ENCODE results near the gene NKIRAS2.
A peak's percentile ranks its signal among the peaks of the same experiment; 100 is the strongest.

NKIRAS2 gene

GRCh38 chr17:42026857-42027589, 7.1 kb downstream of the NKIRAS2 start:
- DNase-seq (ENCODE audit: low spot score): no peak

DNA sequence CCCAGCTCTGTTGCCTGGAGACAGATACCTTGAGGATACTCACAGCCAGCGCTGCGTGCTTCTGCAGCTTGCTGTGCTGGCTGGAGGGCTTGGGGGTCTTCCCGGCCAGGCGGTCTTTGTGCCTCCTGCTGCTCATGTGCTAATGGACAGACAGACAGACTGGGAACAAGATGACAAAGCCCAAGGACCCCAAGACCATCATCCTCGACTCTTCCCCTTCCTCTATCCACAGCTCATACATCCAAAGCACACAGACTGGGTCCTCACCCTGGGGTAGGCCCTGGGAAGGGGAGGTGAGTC, 7.7 kb downstream of the NKIRAS2 start:
- no peak for DNase-seq (ENCODE audit: low spot score)

DNA sequence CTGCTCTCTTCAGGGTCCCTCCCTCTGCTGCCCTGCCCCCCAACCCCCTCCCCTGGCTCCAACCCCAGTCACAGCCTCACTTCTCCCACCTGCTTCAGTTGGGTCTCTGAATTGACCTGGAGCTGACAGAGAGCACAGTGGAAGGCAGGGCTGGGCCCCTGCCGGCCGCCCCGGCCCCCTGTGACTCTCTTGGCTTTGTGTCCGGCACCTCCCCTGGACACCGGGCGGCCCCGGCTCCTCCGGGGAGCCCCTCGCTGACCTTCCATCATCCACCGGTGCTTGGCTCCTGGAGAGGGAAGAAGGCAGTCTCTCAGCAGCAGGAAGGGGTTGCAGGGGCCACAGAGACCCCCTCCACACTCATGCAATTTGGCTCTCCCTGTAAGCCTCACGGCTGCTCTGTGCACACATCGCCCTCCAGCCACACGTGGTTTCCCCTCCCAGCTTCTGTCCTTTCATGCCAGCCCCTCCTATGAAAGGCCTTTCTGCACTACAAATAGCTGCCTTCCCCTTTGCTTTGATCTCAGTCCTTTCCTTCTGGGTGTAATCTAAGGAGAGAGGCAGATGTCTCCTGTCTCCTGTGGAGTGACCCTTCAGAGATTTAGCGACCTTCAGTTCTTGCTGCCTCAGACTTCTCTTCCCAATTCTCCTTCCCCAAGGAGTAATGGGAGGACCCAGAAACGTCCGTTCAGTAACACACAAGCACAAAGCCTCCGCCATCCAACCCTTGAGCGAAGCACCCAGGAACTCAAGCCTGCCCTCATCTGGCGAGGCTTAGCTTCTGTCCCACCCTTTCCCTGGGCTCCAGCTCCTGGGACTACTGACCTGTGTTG, 8.3 kb downstream of the NKIRAS2 start:
- DNase-seq (ENCODE audit: low spot score): no peak

GRCh38 chr17:42028791-42029127, 8.9 kb downstream of the NKIRAS2 start:
- DNase-seq (ENCODE audit: low spot score): no peak

DNA sequence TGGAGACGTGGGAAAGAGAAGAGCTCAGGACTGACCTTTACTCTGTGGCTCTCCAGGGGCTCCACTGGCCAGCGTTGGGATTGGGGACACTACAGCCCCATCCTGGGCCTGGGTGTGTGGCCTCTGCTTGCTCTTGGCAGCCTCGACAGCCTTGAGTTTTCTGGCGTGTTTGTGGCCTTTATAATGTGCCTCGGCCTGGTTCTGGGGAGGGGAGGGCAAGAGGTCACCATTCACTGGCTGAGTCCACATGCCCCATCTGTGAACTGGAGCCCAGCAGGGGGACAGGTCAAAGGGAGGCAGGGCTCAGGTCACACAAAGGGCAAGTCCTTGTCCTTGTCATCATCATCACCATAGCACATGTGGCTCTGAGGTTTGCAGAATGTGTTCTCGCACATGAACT, 11.7 kb downstream of the NKIRAS2 start:
- DNase-seq (ENCODE audit: low spot score): no peak

GRCh38 chr17:42034059-42034458, 14.2 kb downstream of the NKIRAS2 start:
- no peak for DNase-seq (ENCODE audit: low spot score)

DNA sequence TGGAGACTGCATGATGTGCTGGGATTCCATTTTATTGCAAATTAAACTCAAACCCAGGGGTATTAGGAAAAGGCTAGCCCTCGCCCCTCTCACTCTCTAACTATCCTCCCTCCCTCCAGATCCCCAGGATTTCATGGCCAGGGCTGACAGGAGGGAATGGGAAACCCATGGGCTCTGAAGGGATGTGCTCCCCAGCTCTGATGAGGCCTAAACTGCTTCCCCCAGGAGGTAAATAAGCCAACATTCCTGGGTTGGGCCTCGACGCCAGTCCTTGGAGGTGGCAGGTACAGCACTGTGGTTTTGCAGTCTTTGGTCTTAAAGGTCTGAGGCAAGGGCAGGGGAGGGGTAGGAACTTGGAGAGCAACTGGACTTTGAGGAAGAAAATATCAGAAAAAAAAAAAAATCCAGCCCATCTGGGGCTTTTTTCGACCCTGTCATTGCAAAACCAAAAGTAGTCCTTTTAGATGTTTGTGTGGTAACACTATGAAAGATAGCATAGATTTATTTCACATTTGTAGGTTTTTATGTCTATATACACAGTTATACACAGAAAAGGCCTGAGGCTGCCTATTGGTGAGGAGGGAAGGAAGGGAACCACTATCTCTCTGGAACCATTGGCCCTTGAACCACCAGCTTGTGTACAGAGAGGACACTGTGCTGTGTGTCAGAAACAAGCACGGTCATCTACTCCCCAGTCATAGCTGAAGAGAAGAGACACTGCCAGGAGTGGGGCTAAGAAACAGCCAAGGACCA, 18.5 kb downstream of the NKIRAS2 start:
- no peak for DNase-seq (ENCODE audit: low spot score)

DNA sequence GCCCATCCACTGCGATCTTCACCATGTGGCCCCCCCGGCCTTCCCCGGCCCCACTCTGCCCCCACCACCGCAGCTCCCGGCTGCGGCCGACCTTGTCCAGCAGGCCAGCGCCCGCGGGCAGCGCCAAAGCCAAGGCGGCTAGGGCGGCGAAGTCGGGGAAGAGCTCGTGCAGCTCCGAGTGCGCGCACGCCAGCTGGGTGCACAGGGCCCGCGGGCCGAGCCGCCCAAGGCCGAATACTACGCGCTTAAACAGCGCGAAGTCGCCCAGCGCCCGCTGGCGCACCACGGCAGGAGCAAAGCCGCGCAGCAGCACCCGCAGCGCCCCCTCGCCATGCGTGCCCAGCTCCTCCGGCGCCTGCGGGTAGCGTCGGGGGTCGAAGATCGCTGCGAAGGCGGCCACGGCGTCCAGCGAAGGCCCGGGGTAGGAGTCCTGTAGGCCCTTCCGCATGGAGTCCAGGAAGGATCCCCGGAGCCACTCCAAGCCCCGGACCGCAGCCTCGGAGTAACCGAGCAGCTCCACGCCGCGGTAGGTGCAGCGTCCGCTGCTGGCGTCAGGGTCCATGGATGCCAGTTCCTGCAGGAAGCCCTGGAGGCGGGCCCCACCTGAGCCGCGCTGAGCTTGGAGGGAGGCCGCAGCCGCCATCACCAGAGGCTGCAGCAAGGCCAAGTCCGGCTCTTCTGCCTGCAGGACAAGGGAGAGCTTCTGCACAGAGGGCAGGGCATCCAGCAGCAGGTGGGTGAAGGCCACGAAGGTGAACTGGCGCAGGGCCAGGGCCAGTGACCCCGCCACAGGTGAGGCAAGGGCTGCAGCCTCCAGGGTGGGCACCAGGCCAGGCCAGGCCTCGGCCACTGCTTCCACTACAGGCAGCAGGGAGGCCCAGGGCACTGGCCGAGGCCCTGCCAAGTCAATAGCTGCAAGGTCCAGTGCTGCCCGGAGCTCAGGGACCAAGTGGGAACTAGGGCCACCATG, 20.2 kb downstream of the NKIRAS2 start:
- DNase-seq (ENCODE audit: low spot score): no peak

GRCh38 chr17:42040818-42041217, 20.9 kb downstream of the NKIRAS2 start:
- no peak for DNase-seq (ENCODE audit: low spot score)

- no peak for DNase-seq (ENCODE audit: low spot score)
Observed at GRCh38 chr17:42041619-42042018, 21.7 kb downstream of the NKIRAS2 start.

GRCh38 chr17:42042598-42043319, 22.9 kb downstream of the NKIRAS2 start:
- no peak for DNase-seq (ENCODE audit: low spot score)

DNA sequence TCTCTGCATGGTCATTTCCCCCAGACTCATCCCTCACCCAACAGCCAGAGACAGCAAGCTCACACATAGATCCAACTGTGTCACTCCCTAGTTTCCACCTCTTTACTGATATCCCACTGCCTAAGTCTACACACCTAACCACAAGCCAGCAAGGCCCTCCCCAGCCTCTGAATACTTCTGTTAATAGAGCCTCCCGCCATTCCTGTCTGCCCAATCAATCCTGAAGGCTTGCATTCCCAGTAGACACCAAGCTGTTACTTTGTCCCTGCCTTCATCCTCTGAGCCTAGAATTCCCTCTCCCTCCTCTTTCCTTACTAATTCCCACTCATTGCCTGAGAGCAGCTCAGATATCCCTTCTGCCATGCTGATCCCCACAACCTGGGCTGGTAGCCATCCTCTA, 25.8 kb downstream of the NKIRAS2 start:
- DNase-seq (ENCODE audit: low spot score): no peak

DNA sequence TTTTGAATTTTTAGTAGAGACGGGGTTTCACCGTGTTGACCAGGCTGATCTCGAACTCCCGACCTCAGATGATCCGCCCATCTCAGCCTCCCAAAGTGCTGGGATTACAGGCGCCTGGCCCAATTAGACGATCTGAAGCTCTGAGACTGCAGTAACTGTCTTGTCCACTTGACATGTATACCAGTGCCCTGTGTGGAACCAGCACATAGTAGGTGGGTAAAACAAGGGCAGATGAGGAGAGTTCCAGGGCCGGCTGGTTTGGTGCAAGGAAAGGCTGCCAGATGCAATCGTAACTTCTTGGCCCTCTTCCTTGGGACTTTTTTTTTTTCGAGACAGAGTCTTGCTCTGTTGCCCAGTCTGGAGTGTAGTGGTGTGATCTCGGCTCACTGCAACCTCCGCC, 27.5 kb downstream of the NKIRAS2 start:
- DNase-seq (ENCODE audit: low spot score): no peak

GRCh38 chr17:42049834-42050392, 30.0 kb downstream of the NKIRAS2 start:
- DNase-seq (ENCODE audit: low spot score): no peak

- peak; percentile 34 for DNase-seq (ENCODE audit: low spot score)
Observed at GRCh38 chr17:42050393-42051012, 30.6 kb downstream of the NKIRAS2 start, which contains the start of gene C17orf113. TSS of gene C17orf113 (minus strand) at chr17:42050601. CDS start at chr17:42043376, 7,225 bp downstream.

- DNase-seq (ENCODE audit: low spot score): no peak
Observed at GRCh38 chr17:42051013-42051400, 31.1 kb downstream of the NKIRAS2 start.

- no peak for DNase-seq (ENCODE audit: low spot score)
Observed at GRCh38 chr17:42051645-42052044, 31.8 kb downstream of the NKIRAS2 start.

DNA sequence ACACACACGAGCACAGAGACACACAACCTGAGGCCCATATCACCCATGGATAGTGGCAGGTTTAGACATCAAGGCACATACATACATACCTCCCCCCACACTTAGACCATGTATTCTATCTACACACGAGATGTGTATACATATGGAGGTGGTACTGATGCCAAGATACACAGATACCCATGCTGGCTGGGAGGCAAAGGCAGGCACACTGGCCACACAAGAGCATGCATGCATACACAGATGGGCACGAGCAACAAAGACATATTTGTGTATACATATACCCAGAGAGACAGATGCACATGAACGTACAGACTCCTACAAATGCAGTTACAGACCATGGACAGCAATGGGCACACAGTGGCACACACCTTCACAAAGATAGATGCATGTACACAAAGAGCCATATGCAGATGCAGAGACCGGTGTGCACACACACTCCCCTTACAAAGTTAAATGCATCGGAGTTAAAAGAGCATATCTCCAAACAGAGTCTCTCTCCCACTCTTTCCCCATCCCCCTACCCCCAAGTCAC, 32.5 kb downstream of the NKIRAS2 start:
- DNase-seq (ENCODE audit: low spot score): no peak

- DNase-seq (ENCODE audit: low spot score): no peak
Observed at GRCh38 chr17:42053731-42054500, 34.0 kb downstream of the NKIRAS2 start.
